HG03378 (cell line): ENCODE data around the gene EGLN2.
"Not testable (repeated sequence)": the region's sequence is repeated elsewhere in the genome, so short reads cannot be mapped to it uniquely, and the experiment has no call there.

Experiments
- ATAC-seq: cut with Tn5 transposase; IDR thresholded peaks from one replicate; pipeline ENCODE4 v1.9.1; 2021; ENCODE audit warnings: mild to moderate bottlenecking, moderate library complexity; ENCODE audit not compliant: unreplicated experiment

The EGLN2 gene

GRCh38 chr19:40838477-40838876 is 39.5 kb downstream of the EGLN2 start:
- ATAC-seq, result not testable (repeated sequence)

- ATAC-seq, result not testable (repeated sequence)
These were observed 43.0 kb downstream of the EGLN2 start for GRCh38 chr19:40842012-40842411.

DNA sequence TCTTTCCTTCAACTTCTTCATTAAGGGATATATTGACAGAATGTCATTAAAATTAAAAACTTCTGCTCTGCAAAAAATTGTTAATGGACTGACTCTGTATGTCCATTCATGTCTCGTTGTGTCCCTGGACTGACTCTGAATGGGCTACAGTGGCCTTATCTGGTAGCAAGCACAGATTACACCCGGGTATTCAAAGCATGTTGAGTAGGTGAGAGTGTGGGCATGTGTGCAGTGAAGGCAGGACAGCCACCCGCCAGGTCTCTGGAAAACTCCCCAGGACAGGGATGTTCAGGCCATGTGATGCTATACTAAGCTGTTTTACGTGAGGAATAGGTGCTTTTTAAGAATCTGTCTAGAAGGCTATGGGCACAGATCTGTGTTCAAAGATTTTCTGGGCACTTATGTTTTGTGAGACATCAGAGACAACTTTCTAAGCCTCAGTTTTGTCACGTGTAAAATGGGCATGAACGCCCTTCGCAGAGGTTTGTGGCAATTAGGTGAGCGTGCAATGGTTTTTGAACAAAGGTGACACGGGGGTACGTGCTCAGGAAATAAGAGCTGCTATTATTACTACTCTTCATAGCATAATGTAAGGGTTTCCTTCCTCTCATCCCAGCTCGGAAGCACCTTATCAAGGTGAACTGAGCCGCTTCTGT is 44.1 kb downstream of the EGLN2 start:
- not testable (repeated sequence) for ATAC-seq

DNA sequence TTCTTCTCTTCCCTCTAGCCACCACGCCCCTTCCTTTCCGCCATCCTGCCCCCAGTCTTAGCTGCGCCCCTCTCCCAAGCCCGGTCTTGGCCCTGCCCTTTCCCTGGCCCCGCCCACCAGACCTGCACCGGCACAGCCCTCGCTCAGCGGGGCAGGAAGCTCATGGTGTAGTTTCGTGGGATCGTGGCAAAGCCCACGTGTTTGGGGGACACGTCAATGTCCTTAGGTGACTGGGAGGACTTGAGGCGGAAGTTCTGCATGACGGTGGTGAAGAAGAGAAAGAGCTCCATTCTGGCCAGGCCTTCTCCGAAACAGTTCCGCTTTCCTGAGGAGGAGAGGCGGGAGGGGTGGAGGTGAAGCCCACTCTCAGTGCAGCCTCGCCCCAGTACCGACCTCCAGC is 44.7 kb downstream of the EGLN2 start:
- ATAC-seq, result not testable (repeated sequence)

GRCh38 chr19:40846722-40847121 is 47.7 kb downstream of the EGLN2 start:
- ATAC-seq, result not testable (repeated sequence)

DNA sequence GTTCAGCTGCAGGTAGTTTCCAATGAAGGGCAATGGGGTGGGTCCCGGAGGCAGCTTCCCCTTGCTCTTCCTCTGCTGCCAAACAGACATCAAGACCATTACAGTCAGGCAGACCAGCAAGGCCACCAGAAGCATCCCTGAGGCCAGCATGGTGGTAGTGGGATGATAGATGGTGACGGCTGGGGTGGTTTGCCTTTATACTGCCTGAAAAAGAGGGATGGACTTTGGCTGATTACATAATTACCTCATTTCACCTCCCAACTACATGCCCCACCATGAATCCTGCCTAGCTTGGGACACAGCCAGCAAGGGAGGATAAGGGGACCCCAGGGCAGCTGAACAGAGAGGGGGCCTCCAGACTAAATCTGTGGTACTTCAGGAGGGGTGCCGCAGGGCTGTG is 51.3 kb downstream of the EGLN2 start, which contains the start of gene CYP2A6:
Gene CYP2A6, minus strand, starts transcription at position 171 of the 400 bp plus-strand sequence. Its CDS starts 21 bp downstream, at position 150.
- not testable (repeated sequence) for ATAC-seq

DNA sequence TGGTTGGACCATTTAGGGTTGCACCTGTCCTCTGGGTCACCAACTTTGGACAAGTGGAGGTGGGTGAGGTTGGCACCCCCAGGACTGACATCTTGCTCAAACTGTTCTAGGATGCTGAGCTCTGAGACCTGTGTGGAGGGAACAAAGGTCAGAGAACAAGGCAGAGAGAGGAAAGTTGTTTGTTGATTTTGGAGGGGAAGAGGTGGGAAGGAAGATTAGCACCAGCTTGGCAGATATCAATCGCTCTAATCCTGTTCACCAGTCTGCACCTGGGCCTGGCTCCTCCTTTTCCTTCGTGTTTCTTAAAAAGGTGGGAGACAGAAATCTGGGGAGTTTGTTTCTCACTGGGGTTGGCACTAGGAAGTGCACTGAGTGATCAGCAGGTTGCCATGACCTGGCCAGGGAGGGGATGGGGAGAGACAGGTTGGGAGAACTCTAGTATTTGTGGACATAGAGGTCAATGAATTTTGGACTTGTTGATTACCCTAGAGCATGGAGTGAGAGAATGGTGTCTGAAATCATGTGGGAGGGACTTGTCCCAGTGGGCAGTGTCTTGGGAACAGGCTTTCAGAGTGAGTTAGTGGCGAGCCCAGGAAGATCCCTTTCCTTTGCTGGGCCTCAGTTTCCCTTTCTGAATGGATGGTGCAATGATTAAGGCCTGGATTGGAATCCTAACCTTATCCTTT is 53.6 kb downstream of the EGLN2 start:
- ATAC-seq, result not testable (repeated sequence)
